ENCODE data around the gene NCKIPSD.
A peak's percentile ranks its signal among the peaks of the same experiment; 100 is the strongest.

GRCh38 chr3:48686538-48687219, 964 bp upstream of the NCKIPSD start:
- TF ChIP-seq, protein P1, sequence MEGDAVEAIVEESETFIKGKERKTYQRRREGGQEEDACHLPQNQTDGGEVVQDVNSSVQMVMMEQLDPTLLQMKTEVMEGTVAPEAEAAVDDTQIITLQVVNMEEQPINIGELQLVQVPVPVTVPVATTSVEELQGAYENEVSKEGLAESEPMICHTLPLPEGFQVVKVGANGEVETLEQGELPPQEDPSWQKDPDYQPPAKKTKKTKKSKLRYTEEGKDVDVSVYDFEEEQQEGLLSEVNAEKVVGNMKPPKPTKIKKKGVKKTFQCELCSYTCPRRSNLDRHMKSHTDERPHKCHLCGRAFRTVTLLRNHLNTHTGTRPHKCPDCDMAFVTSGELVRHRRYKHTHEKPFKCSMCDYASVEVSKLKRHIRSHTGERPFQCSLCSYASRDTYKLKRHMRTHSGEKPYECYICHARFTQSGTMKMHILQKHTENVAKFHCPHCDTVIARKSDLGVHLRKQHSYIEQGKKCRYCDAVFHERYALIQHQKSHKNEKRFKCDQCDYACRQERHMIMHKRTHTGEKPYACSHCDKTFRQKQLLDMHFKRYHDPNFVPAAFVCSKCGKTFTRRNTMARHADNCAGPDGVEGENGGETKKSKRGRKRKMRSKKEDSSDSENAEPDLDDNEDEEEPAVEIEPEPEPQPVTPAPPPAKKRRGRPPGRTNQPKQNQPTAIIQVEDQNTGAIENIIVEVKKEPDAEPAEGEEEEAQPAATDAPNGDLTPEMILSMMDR (IDR thresholded peaks at IDR 0.05): no peak
- TF ChIP-seq POLR2AphosphoS5 (IDR thresholded peaks at IDR 0.05) (peak in 1 of 4 donors; percentile 38), POLR2A (IDR thresholded peaks at IDR 0.05) (no peak)

Measured in sigmoid colon (tissue), 4 donors.